GM12878 (cell line): ENCODE results near the gene SOX5.

ENCODE experiments used
- ASH2L ChIP-seq: fragments of 300-600, 200-600 bp; sonication (generic); IDR thresholded peaks from 2 replicates; pipeline ENCODE4 v1.6.1; 2017; ENCODE audit warnings: low read depth, mild to moderate bottlenecking, borderline replicate concordance
- JUND ChIP-seq: IDR thresholded peaks from 2 replicates; pipeline ENCODE4 v1.6.1; 2012; ENCODE audit warnings: low read depth, mild to moderate bottlenecking, low read length, improper control_type of control experiment, moderate library complexity
- MXI1 ChIP-seq: fragments of 150-350 bp; IDR thresholded peaks from 2 replicates; pipeline ENCODE4 v1.6.1; 2011; ENCODE audit warnings: low read depth, mild to moderate bottlenecking, inconsistent platforms, low read length, improper control_type of control experiment
- NR2C2 ChIP-seq: IDR thresholded peaks from 2 replicates; pipeline ENCODE4 v1.6.1; 2011; ENCODE audit warnings: borderline replicate concordance, low read depth; ENCODE audit not compliant: control insufficient read depth, insufficient read length
- RUNX3 ChIP-seq: IDR thresholded peaks from 2 replicates; pipeline ENCODE4 v1.6.1; 2012; ENCODE audit warnings: low read length, inconsistent platforms
- SIN3A ChIP-seq: IDR thresholded peaks from 2 replicates; pipeline ENCODE4 v1.6.1; 2012; ENCODE audit warnings: low read depth, low read length, improper control_type of control experiment
- TARDBP ChIP-seq: IDR thresholded peaks from 2 replicates; pipeline ENCODE4 v1.6.1; 2016; ENCODE audit warnings: borderline replicate concordance
- ZNF274 ChIP-seq: IDR thresholded peaks from one replicate; pipeline ENCODE4 v1.8.0; 2011; ENCODE audit not compliant: insufficient read length, insufficient read depth
- ZZZ3 ChIP-seq: IDR thresholded peaks from 2 replicates; pipeline ENCODE4 v1.6.1; 2011; ENCODE audit warnings: low read depth; ENCODE audit not compliant: control insufficient read depth, insufficient read length
- TF ChIP-seq, protein P1 (sequence below), 3 experiments: IDR thresholded peaks in 2 of 3; conservative IDR thresholded peaks in 1 of 3; 2 replicates each; pipeline ENCODE4 v1.5.1; 2011; ENCODE audit warnings: low read depth in 3 of 3, low read length in 3 of 3, mild to moderate bottlenecking in 3 of 3, control low read depth in 2 of 3, moderate library complexity in 2 of 3, inconsistent platforms in 1 of 3, mixed read lengths in 1 of 3; ENCODE audit not compliant: control insufficient read depth in 2 of 3, insufficient read depth in 1 of 3; ENCODE audit errors: extremely low read depth in 1 of 3
- TF ChIP-seq, protein P2 (sequence below): IDR thresholded peaks from 2 replicates; pipeline ENCODE4 v1.6.1; 2011; ENCODE audit warnings: low read depth, mild to moderate bottlenecking, low read length, moderate library complexity, borderline replicate concordance; ENCODE audit errors: extremely low read depth
- TF ChIP-seq, protein P3 (sequence below): IDR thresholded peaks from 2 replicates; pipeline ENCODE4 v1.6.1; 2012; ENCODE audit warnings: mild to moderate bottlenecking, low read depth, low read length

DNA sequence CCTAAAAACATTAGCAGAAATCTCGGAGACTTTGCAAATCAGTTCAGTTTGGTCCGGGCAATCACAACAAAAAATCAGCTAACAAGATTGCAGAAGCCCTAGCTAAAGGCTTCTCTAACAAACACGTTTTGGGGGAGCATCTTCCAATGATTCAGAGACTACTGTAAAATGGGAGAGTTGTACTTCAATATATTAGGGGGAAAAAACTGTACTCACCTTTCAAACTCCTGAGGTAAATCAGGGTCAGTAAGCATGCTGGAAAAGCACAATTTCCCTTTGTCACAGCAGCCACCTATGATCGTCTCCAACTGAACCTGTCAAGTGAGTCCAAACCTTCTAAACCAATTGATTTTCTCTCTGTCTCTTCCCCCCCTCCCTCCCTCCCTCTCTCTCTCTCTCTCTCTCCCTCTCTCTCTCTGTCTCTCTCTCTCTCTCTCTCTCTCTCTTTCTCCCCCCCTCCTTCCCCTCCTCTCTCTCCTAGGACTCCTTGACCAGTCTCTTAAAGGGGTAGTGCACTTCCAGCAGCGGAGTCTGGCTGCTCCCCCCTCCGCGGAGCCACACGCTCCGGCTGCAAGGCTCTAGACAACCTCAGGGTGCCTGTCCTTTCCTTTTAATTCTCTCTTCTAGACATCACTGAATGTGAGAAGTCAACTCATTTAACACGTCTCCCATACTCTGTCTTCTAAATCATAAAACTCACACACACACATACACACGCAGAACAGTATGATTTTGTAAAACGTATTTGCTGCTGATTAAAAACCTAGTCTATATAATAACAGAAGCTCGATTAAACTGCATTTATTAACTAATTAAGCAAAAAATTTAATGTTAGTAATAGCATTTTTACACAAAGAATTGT, at the start of gene SOX5:
- TF ChIP-seq ZNF274 (no peak), TARDBP (no peak), NR2C2 (no peak), MXI1 (no peak), SIN3A (no peak), ASH2L (no peak), RUNX3 (no peak), JUND (no peak), ZZZ3 (no peak)
- TF ChIP-seq, protein P1, sequence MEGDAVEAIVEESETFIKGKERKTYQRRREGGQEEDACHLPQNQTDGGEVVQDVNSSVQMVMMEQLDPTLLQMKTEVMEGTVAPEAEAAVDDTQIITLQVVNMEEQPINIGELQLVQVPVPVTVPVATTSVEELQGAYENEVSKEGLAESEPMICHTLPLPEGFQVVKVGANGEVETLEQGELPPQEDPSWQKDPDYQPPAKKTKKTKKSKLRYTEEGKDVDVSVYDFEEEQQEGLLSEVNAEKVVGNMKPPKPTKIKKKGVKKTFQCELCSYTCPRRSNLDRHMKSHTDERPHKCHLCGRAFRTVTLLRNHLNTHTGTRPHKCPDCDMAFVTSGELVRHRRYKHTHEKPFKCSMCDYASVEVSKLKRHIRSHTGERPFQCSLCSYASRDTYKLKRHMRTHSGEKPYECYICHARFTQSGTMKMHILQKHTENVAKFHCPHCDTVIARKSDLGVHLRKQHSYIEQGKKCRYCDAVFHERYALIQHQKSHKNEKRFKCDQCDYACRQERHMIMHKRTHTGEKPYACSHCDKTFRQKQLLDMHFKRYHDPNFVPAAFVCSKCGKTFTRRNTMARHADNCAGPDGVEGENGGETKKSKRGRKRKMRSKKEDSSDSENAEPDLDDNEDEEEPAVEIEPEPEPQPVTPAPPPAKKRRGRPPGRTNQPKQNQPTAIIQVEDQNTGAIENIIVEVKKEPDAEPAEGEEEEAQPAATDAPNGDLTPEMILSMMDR (IDR thresholded peaks at IDR 0.05 in 2 of 3, conservative IDR thresholded peaks at IDR 0.05 in 1 of 3; ENCODE audit: control insufficient read depth in 2 of 3, extremely low read depth in 1 of 3, insufficient read depth in 1 of 3, low read depth in 3 of 3, low read length in 3 of 3) = no peak
- TF ChIP-seq, protein P2, sequence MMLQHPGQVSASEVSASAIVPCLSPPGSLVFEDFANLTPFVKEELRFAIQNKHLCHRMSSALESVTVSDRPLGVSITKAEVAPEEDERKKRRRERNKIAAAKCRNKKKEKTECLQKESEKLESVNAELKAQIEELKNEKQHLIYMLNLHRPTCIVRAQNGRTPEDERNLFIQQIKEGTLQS = no peak
- TF ChIP-seq, protein P3, sequence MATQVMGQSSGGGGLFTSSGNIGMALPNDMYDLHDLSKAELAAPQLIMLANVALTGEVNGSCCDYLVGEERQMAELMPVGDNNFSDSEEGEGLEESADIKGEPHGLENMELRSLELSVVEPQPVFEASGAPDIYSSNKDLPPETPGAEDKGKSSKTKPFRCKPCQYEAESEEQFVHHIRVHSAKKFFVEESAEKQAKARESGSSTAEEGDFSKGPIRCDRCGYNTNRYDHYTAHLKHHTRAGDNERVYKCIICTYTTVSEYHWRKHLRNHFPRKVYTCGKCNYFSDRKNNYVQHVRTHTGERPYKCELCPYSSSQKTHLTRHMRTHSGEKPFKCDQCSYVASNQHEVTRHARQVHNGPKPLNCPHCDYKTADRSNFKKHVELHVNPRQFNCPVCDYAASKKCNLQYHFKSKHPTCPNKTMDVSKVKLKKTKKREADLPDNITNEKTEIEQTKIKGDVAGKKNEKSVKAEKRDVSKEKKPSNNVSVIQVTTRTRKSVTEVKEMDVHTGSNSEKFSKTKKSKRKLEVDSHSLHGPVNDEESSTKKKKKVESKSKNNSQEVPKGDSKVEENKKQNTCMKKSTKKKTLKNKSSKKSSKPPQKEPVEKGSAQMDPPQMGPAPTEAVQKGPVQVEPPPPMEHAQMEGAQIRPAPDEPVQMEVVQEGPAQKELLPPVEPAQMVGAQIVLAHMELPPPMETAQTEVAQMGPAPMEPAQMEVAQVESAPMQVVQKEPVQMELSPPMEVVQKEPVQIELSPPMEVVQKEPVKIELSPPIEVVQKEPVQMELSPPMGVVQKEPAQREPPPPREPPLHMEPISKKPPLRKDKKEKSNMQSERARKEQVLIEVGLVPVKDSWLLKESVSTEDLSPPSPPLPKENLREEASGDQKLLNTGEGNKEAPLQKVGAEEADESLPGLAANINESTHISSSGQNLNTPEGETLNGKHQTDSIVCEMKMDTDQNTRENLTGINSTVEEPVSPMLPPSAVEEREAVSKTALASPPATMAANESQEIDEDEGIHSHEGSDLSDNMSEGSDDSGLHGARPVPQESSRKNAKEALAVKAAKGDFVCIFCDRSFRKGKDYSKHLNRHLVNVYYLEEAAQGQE = no peak
